GM19328 (cell line): ENCODE data around the gene SLC66A1.

Experiments
- ATAC-seq: cut with Tn5 transposase; IDR thresholded peaks from one replicate; pipeline ENCODE4 v1.9.1; 2021; ENCODE audit warnings: mild to moderate bottlenecking, moderate library complexity; ENCODE audit not compliant: unreplicated experiment

SLC66A1 gene

DNA sequence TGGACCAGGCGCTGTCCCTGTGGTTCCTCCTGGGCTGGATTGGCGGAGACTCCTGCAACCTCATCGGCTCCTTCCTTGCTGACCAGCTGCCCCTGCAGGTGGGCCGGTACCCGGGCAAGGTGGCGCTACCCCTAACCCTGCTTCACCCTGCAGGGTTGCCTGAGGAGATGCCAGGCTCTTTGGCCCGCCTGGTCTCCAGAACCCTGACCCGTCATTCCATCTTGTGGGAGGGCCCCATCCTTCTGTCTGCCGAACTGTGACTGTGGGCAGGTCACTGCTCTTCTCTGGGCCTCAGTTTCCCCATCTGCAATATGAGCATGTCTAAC is 12.5 kb downstream of the SLC66A1 start:
- no peak for ATAC-seq

DNA sequence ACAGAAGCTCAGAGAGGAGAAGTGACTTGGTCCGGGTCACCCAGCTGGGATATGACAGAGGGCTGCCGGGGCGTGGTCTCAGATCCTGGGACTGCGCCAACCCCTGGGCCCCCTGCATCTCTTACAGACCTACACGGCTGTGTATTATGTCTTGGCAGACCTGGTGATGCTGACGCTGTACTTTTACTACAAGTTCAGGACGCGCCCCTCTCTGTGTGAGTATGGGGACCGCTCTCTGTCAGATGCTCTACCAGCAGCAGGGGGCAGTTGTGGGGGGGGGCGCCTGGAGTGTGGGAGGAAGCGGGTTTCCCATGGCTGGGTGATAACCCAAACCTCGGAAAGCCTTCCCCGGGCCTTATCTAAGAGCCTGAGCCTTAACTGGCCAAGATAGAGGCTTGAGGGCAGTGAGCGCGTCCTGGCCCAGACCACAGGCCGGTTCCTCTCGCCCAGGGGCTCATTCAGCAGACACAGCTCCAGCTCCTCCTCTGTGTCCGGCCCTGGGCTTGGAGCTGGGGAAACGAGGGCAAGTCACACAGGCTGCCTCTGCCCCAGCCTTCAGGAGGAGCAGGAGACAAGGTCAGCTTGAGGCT is 13.3 kb downstream of the SLC66A1 start:
- no peak for ATAC-seq

DNA sequence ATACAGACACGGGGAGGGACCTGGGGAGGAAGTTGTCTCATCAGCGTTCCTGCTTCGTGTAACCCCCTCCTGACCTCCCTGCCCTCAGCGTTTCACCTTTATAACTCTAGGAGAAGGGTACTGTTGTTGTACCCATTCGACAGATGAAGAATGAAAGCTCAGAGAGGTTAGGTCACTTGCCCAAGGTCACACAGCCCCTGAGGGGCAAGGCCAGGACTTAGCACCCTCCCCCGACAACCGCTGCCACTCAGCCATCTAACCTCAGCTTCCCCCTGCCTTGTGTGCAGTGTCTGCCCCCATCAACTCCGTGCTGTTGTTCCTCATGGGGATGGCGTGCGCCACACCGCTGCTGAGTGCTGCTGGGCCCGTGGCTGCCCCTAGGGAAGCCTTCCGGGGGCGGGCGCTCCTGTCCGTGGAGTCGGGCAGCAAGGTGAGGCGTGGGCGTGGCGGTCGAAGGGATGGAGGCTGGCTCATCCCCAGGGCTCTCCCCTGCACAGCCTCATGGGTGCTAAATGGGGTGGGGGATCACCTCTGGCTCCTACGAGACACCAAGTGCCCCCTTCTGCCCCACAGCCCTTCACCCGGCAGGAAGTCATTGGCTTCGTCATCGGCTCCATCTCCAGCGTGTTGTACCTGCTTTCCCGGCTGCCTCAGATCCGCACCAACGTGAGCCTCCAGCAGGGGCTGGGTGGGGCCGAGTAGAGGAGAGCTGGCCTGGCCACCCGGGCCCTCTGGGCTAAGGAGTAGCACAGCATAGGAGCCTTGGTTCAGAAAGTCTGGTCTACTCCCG is 14.0 kb downstream of the SLC66A1 start:
- ATAC-seq: no peak

DNA sequence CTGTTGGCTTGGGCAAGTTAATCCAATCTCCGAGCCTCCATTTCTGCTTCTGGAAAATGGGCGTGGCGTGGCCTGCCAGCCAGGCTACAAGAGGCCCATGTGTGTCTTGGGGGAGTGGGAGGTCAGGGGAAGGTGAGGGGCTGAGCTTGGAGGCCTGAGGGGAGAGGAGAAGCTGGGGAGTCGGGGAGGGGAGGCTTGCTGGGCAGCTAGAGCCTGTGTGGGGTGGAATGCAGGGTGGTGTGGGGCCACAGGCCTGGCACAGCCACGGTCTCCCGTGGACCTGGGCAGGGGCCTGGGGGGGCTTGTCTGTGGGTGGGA is 14.6 kb downstream of the SLC66A1 start:
- ATAC-seq: no peak

DNA sequence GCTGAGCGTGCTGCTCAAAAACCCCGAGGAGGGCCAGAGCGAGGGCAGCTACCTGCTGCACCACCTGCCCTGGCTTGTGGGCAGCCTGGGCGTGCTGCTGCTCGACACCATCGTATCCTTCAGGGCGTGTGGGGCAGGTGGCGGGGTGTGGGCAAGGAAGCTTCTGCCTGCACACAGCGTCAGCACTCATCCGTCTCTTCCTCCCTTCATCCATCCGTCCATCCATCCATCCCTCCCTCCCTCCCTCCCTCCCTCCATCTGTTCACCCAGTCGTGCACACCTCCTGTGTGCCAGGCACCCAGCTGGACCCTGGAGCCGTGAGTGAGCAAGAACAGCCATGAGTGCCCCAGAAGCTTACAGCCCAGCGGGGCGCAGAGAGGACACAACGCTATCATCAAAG is 15.2 kb downstream of the SLC66A1 start:
- no peak for ATAC-seq

DNA sequence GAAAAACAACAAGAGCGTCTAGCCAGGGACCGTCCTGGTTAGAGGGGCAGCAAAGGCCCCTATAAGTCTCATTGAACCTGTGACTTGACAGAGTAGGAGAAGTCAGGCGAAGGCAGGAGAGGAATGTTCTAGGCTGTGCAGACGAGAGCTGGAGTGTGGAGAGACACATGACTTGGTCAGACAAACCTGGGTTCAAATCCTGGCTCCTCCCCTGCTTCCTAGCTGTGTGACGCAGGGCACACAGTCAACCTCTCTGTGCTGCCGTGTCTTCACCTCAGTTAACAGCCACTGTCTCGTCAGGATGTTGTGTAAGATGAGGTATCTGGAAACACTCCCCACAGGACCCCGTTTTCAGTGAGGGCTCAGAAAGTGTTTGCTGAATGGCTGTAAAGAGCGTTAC is 15.6 kb downstream of the SLC66A1 start:
- no peak for ATAC-seq

DNA sequence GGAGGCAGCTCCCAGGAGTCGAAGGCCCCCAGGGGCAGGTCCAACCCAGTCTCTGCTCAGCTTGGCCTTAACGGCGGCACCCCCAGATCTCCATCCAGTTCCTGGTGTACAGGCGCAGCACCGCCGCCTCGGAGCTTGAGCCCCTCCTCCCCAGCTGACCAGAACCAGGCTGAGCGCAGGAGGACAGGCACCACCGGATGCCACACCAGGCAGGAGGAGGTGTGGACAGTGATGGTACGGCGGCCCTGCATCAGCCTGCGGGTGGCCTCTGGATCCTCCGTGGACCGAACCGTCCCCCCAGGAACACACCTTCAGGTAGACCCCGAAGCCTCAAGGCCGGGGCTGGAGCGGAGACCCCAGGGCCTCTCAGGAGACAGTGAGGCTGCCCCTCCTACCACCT is 16.4 kb downstream of the SLC66A1 start:
- ATAC-seq: no peak

DNA sequence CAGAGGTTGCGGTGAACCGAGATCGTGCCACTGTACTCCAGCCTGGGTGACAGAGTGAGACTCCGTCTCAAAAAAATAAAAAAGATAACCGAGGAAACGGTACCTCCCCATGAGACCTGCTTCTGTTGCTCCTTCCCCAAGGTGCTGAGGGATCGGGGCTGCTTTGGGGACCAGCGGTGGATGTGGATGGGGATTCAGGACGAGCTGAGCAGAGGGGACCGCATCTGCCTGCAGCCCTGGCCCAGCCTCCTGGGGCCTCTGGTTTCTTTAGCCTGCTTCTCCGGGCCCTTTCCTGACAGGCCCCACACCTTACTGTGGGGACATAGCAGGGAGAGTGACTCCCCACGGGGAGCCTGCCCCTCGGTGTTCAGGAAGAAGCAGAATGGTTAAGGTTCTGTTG is 17.1 kb downstream of the SLC66A1 start:
- no peak for ATAC-seq

DNA sequence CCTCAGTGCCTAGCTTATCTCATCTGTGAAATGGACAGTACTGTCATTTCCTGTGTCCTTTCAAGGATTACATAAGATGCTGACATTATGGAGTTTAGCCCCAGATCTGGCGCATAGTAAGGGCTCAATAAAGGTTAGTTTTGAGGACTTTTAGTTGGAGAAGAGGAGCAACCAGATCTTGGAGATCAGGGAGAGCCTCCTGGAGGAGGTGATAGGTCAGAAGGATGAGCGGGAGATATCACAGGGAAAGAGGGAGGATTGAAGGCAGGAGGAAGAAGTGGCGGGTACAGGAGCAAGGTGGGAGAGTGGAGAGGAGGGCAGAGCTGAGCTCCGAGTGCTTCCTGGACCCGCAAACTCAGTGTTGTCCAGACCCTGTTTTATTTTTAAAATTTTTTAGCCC is 17.5 kb downstream of the SLC66A1 start:
- no peak for ATAC-seq

DNA sequence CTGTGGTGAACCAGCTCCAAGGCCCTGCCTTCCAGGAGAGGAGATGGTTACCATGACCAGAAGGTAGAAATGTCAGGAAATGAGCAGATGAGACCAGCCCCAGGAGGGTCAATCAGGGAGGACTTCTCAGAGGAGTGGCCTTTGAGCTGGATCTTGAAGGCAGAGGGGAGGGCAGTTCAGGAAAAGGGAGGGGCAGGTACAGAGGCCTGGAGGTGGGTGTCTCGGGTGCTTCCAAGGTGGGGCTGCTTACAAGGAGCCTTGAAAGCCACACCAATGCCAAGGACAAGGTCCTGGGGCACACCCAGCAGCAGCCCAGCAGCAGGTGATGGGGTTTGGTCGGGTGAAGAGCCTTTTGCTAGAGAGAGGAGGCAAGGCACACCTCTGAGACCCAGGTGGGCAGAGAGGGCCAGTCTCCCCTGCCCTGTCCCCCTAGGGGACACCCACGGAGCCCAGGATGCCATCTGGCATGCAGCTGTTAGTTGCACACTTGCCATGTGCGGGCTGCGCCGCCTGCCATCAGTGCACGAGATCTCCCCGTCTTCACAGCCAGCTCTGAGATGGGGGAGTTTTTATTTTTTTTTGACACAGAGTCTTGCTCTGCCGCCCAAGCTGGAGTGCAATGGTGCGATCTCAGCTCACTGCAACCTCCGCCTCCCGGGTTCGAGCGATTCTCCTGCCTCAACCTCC is 18.5 kb downstream of the SLC66A1 start:
- no peak for ATAC-seq

DNA sequence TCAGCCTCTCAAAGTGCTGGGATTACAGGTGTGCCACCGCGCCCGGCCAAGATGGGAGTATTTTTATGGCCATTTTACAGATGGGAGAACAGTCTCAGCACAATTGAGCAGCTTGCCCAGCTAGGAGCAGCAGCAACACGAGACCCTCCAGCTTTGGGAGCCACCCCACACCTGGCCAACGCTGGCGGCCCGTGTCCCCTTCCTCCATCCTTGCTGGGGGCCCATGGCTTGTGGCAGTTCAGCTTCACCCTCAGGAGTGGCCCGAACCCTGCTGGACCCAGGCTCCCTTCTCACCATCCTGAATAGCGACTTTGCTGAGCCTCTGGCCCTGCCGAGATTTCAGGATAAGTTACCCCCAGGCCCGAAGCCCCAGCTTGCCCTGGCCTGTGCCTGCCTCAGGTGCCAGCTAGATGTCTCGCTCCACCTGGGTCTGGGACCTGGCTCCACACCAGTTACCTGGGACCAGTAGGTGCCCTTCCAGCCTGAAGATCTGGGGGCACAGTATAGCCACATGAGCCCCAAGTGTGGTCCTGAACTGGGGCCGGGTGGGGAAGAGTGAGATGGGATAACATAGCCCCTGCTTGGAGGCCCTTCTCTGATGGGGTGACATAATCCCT is 19.2 kb downstream of the SLC66A1 start:
- no peak for ATAC-seq

DNA sequence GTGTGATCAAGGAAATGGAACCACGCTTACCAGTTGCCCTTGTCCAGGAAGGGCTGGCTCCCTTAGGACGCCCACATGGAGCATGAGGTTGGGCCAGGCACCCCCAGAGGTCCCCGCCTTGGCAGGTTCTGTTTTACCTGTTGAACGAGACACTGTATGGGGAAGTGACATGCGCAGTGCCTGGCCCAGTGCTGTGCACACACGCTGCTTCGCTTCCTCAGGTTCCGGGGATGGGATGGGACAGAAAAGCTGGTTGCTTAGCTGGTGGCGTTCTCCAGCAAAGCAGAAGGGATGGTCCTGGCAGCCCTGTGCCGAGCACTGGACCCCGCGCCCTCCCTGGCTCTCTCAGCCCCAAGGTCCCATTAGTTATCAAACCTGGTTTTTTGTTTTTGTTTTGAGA is 20.7 kb downstream of the SLC66A1 start:
- ATAC-seq: no peak

DNA sequence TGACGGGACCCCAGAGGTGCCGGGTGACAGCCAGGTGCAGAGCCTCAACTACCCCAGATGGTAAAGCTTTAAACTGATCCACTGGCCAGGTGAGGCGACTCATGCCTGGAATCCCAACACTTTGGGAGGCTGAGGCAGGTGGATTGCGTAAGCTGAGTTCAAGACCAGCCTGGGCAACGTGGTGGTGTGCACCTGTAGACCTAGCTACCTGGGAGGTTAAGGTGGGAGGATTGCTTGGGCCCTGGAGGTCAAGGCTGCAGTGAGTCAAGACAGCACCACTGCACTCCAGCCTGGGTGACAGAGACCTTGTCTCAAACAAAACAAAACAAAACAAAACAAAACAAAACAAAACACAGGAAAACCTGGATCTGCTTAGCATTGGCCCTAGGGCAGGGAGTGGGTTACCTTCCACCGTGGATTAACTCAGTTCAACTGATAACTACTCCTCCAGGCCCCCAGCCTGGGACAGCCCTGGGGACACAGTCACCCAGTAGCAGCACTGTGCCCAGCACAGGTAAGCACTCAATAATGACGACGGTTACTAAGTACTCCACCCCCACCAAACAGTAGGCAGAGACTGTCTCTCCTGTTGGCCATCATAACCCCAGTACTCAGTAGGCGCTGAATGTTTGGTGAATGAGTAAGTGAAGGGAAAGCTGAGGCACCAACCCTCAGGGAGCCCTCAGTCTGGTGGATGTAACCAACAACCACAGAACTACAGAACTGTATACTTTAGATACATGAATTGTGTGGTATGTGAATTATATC is 21.6 kb downstream of the SLC66A1 start:
- ATAC-seq: no peak

DNA sequence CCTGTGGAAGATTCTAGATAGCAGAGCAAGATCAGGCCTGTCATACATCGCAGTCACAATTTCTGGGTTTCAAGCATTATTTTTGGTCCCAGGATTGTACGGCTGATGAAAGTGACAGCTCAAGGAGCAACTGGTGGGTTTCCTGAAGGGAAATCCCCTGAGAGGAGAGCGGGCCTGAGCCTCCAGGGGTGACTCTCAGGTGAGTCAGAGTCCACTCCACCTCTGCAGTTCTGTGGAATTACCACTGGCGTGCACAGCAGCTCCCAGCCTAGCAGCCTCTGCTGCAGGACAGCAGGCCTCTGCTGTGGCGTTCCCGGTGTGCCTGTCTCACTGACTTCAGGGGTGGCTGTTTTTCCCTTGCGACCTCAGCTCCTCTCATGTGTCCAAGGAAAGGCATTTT is 24.4 kb downstream of the SLC66A1 start:
- ATAC-seq: no peak

DNA sequence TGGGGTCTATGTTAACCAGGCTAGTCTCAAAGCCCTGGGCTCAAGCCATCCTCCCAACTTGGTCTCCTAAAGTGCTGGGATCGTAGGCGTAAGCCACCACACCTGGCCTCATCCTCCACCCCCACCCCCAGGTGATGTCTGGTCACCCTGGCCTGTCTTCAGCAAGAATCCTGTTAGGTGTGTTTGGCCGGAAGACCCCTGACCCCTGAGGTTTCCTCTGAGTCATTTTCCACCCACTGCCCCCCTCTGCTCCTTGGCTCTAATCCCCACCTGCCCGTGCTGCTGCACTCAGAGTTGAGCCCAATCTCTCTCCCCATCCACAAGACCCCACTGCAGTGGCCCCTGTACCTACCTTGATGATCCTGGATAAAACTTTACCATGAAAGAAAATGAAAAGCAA is 25.2 kb downstream of the SLC66A1 start:
- no peak for ATAC-seq

DNA sequence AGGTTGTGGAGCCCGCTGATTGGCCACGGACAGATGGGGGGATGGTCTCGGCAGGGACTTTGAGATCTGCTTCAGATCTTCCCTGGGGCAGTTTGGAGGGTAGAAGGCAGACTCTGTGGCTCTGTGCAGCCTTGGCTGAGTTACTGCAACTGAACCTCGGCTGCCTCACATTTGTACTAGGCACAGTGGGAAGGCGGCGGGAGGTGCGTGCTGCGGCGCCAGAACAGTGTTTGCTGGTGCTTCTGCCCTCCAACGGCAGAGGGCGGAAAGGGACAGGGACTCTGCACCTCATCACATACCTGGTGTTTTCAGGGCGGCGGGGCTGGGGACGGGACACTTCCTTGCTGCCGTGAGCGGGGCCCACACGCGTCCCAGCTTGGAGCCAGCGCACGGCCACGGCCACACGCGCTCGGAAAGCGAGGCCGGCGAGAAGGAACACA is 26.2 kb downstream of the SLC66A1 start:
- ATAC-seq: no peak

DNA sequence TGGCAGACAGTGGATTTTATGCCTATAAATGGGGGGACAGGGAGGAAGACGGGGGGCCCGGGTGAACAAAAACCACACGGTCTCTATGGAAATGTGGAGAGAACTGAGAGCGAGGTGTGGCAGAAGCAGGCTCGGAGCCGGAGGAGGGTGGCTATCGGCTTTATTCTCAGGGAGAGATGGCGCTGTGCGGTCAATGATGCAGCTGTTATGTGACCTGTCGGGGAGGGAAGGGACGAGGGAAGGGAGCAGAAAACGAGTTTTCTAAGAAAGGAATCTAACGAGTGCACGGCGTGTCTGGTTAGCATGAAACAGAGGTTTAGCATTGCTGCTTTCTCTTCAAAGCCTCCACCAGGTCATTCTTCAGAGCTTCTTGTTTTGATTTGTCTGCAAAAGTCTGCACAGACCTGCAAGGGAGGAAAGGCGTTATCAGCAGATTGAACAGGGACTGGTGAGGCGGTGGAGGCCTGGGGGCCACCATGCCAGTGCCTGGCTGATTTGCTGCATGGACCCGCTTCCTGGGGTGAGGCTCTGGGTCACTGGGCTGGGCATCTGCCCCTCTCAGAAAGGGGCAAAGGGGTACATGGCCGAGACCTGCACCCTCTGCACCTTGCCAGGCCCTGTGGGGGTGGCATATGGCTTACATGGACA is 27.2 kb downstream of the SLC66A1 start:
- no peak for ATAC-seq

DNA sequence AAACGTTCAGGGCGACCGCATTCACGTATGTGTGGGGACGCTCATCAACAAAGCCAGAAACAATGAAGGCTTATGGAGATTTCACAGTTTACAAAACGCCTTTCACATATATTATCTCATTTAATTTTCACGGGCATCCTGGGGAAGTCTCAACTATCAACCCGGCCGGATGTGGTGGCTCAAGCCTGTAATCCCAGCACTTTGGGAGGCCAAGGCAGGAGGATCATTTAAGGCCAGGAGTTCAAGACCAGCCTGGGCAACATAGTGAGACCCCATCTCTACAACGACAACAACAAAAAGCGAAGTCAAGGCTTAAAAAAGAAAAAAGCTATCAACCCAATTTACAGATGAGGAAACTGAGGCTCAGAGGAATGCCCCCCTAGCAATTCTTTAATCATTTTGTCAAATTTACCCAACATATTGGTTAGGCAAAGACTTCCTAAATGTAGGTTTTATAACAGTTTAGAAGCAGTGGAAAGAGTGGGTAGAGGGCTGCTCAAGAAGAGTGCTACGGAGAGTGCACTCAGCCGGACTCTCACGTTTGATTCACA is 28.3 kb downstream of the SLC66A1 start:
- no peak for ATAC-seq

DNA sequence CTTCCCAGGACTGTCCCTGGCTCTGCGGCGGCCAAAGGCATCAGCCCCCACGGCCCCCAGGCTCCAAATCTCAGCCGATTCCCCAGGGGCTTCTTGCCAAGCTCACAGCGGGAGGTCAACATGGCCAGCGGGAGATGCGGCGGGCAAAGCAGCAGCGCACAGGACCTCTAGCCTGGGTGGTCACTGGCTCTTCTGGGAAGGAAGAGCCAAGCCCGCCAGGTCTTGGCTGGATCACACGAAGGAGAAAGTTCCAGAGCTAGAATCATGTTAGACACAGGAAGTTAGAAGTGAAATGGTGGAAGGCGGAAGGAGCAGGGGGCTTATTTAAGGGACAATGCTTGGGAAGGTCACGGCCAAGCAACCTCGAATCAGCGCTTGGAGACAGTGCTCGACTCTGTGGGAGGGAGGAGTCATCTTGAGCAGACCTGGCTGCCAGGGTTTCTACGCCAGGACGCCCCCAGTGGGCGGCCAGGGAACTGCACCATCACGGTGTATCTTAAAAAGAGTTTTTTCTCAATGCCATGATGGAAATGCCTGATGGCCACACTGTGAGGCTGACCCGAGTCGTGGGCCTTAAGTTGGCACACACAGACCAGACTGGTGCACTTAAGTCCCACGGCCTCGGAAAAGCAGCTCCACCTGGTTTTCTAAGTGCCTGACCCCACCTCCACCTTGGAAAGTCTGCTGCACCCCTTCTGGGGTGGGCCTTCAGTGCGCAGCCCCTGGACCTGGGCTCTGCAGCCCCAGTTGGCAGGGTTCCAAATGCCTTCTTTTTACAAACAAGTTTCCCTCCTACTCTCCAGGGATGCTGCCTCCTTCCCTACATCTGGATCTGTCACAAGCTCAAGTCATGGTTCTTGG is 29.3 kb downstream of the SLC66A1 start:
- no peak for ATAC-seq
